Measurements from ENCODE around the gene C4orf50.
"Not testable (repeated sequence)": the region's sequence is repeated elsewhere in the genome, so short reads cannot be mapped to it uniquely, and the experiment has no call there.

The C4orf50 gene

DNA sequence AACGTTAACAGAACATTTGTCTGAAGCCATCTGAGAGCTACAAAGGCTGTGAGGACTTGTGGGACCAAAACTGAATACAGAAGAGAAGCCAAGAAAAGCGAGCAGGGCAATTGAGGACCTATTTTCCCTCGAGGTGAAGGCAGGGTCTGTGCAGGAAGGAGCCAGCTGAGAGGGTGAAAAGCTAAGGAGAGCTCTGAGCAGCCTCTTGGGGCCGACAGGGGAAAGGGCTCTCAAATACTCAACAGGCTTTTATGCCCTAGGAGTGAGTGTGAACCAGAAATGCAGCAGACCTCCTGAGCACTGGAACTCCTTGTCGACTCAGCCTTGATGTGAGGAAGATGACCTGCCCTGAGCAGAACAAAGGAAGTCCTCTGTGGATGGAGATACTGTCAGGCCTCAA is 54.2 kb downstream of the C4orf50 start:
- DNase-seq = no peak

DNA sequence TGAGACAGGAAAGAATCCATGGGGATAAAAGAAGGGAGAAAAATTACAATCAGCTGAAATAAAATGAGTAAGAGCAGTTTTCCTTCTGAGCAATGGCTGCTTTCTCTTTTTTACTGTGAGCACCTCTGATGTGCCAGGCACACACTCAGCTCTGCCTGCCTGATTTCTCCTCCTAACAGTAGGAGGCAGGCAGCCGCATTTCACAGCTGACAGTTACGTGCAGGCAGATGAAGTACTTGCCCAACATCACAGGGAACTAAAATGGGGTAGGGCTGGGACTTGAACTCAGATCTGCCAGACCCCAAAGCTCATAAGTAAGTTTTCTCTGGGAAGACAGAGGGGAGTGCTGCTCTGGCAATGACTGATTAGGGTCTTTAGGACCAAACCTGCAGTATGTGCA is 54.6 kb downstream of the C4orf50 start:
- no peak for DNase-seq

DNA sequence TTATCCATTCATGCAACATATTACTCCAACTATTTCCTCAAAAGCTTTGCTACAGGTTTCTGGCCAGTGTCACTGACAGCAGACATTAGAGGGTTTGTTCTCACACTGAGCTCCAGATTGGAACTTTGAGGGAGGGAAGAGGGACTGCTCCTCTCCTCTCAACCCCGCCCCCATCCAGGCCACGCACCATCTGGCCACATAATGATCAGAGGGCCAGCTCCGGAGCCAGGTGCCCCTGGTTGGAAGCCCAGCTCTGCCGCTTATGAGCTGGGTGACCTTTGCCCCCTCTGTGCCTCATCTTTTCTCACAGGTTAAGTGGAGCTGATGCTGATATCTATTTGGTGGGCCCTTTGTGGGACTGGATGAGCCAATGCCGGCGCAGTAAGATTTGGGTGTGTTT is 55.8 kb downstream of the C4orf50 start:
- no peak for DNase-seq

DNA sequence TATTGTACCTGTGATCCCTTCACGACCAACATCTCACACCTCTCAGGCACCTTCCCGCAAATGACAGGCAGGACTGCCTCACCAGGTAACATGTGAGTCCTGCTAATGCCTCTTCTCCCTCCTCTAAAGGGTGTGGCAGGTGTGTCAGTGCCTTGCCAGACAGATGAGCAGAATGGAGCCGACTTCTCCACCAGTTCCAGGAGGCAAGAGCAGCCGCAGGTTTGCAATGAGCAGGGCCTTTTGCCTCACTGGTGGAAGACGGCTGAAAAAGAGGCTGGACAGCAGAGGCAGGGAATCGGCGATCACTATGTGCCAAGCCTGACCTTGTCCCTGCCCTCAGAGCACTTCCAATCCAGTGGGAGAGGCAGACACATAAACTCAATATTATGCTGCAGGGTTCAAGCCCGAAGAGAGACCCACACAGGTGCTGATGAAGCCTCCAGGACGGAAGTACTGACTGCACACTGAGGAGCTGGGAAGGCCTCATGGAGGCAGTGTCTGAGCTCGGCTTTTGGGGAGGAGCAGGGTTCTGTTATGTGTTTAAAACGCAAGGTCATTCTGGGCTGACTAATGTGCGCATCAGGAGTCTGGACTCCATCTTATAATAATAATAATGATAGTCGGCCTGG is 57.9 kb downstream of the C4orf50 start:
- no peak for DNase-seq

DNA sequence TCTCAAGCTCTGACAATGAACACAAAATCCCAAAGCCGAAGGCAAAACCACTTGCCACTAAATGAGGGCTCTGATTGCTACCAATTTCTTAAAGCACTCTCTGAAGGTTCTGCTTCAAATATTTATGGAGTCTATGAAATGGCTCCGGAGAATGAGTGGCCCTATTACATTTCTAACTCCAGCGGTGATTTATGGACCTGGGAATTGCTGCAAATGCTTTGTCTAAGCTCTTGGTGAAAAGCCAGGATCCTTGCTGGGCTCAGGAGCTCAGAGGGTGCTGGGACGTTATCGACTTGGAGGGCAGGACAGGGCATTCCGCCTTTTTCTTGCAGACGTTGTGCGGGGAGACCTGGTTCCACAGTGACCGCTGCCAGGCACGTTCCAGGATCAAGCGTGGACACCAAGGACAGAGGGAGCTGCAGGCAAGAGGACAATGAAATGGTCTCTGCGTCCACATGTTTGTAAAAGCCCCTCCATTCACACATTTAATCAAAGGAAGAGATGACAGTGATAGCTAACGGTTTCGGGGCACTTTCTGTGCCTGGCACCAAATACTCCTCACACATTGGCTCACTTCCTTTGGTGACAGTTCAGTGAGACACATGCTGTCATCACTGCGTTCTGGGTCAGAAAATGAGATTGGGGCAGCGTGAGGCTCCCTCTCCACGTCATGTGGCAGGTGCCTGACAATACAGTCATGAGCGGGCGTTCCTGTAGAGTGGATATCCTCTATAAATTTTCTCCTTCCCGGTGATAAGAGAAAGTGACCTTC is 58.8 kb downstream of the C4orf50 start:
- DNase-seq = no peak

DNA sequence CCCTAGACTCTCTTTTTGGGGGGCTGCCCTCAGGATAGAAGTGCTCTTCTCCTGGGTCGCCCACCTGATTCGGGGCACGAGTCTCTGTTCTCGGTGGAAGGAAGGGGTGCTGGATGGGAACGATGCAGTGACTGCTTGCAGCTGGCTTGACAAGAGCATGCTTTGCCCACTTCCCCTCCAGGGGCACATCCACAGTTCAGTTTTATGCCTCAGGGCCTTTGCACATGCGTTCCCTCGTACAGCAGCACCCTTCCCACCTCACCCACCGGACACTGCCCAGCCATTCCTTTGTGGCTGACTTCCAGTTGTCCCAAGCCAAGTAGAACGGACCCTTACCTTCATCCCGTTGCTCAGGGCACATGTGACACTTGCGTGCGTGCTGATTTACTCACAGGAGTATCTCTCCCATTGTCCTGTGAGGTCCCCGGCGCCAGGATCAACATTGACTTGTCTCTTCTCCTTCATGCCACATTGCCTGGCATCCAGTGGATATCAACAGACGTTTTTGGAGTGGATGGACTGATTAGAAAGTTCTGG is 60.0 kb downstream of the C4orf50 start:
- no peak for DNase-seq

DNA sequence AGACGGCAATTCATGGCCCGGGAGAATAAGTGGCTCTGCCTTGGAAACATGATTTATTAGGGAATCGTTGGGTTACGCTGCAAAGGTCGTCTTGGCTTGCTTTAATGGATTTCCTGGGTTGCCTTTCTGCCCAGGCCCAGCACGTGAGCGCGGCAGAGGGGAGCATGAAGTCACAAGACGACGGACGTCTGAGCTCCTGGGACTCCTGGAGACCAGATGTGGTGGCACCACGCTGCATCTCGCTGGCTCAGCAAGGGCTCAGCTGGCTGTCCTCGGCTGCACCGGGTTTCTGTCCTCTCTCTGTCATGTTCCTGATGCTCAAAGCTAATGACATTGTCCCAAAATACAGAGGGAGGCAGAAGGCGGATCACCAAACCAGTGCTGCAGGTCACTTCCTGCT is 61.2 kb downstream of the C4orf50 start:
- DNase-seq = no peak

DNA sequence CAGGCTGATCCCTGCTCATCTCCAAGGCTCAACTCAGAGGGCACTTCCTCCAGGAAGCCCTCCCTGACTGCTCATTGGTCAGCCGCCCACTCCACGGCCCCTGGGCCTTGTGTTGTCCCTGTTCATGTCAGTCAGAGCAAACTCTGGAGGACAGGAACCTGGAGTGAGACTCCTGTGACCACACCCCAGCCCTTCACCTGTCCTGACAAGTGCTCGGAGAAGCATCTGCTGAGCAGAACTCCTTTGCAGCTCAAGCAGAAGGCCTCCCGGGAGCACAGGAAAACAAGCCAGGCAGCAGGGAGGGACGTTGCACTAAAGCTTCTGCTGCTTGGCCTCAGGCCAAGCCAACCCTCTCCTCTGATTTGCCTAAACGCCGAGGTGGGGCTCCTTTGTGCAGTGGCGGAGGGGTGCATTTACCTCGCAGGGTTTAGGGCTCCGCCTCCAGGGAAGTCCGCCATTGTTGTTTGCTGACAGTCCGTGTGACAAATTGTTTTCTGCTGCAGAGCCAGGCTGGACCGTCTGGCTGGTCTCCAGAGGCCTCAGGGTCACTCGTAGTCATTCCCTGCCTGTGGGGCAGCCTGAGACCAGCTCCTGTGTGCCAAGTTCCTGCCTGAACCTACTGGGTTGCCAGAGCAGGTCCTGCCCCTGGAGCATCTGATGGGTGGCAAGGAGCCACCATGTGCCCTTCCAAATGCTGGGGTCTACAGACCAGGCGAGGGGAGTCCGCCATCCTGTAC is 61.8 kb downstream of the C4orf50 start:
- DNase-seq = no peak

DNA sequence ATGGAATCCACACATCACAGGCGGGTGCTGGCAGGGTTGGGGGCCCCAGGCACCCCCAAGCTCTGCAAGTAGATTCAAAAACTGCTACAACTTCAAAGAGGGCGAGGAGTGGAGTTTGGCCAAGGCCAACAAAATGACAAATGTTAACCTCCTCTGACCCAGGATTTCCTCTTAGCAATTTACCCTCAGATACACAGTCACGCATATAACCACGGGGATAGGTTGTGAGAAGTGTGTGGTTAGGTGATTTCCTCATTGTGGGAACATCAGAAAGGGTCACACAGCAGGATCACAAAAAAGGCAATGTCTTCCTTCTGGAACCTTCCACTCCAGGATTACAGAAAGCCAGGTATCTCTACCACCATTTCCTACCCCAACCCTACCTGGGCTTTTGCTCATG is 62.4 kb downstream of the C4orf50 start:
- no peak for DNase-seq

DNA sequence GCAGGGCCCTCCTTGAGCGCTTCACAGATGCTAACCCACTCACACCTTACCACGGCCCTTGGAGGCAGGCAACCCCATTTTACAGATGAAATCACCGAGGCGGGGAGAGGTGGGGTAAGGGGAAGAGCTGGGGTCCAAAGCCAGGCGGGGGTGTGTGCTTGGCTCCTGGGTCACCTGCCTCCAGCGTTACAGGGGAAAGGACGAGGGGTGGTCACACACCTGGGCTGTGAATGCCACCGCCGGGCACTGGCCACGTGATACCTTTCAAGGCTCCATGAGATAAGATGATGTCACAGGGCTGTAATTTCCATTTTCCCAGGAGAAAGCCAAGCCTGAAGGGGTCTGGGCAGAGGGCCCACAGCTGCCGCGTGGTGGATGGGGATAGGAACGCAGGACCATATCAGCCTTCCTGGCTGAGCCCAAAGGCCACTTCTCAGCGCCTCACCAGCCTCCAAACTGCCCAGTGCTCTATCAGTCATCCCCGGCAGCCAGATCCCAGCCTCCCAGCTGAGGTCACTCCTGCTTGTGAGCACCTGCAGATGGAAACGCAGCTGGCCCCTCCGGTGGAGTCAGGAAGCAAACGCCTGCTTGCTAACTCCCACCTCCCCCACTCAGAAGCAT is 62.9 kb downstream of the C4orf50 start:
- DNase-seq = no peak

DNA sequence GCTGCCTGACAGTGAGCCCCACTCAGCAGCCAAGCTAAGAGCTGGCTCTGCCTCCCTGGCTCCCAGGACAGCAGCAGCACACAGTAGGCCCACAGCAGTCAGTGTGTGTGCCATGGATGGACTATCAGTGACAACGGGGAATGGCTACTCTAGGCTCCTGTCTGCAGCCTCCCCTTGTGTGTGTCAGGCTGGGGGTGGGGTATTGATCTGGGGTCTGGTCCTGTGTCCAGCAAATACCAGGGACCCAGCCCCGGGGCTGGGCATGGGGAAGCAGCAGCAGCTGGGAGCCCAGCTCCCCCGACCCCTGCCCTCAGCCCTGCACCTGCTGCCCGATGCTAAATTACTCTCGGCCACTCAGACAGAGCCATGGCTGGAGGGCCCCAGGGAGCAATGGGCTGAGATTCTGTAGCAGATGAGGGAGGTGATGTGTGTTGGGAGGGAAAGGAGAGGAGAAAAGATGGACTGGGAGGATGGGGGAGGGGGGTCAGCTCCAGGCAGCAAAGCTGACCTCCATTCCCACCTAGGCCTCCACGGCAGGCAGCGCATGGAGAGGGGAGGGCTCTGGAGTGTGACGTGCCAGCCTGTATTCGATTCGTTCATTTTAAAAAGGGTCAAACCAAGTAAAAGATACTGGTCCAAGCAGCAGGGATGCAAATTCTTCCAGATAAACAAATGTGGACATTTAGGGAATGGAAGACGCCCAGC is 64.0 kb downstream of the C4orf50 start:
- no peak for DNase-seq

DNA sequence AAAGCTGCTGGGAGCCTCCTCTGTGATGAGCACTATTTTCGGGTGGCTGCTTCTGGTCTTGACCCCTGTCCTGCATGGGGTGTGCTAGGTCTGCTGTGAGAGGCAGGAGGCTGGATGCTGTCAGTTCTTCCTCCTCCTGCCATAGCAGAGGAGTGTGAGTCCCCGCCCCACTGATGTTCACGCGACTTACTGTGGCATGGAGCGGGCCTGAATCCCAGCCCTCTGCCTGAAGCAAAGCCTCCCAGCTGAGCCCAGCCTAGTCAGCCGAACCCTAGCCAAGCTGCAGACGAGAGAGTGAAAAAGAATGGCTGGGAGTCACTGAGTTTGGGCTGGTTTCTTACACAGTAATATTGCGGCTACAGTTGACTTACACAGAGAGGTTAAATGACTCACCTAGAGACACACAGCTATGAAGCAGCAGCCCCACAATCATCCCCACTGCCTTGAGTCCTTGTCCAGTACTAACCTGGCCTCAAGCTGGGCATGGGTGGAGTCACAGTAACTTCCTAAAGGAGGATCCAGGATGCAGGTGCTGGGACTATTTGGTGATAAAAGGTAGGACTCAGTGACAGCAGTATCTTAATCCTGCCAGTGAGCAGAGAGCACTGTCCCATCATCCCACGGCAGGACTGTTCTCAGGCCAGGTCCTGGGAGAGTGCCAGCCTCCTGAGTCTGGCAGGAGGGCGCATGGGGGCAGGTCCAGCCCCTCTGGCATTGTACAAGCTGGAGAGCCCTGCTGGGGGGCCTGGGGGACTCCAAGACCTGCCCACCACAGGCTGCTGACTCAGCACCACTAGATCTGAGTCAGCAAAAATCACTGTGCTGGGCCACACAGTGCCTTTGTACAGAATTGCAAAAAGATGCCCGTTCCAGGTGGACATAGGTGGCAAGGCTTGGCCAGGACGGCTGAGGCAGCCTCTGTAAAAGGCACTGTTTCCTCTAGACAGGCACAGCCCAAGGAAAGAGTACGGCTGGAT is 65.0 kb downstream of the C4orf50 start:
- DNase-seq = no peak

DNA sequence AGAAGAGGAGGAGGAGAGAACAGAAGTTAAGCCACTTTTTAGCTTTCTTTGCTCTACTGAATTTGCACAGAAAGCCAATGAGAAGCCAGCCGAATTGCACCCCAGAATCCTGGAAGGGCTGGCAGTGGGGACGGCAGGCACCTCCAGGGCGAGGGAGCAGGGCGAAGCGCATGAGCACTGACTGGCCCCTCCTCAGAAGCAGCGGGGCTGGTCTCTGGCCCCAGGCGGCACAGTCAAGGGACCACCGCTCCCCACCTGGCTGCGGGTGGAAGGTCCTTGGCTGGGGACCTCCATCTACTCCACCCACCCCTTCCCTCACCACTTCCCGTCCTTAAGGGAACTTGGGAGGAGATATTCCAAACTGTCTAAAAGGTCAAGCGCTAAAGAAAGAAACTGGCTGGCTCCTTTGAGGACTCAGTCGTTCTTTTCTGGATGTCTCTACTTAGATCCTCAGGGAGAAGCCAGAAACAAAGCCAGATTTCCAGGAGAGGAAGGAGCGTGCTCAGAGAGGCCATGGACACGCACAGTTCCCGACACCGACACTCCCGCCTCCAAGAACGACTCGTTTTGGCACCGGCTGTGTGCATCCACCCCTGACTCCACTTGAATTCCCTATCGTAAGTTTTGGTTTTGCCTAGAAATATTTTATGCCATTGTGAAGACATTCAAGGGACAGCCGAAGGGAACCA is 65.8 kb downstream of the C4orf50 start:
- no peak for DNase-seq

DNA sequence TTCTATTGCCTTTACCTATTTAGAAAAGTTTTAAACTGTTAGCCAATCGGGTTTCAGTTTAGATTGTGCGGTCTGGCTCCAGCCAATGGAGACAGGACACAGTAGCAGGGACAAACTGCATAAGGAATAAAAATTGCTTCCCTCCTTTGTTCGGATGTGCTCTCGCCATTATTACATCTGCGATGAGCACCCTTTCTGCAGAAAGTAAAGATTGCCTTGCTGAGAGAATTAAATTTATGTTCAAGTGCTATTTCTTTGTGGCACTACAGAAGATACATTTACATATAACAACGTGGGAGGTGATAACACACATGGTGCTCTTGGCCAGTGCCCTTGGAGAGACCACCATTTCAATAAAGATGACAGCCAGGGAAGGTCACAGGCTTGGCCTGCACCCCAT is 71.6 kb downstream of the C4orf50 start:
- not testable (repeated sequence) for DNase-seq

DNA sequence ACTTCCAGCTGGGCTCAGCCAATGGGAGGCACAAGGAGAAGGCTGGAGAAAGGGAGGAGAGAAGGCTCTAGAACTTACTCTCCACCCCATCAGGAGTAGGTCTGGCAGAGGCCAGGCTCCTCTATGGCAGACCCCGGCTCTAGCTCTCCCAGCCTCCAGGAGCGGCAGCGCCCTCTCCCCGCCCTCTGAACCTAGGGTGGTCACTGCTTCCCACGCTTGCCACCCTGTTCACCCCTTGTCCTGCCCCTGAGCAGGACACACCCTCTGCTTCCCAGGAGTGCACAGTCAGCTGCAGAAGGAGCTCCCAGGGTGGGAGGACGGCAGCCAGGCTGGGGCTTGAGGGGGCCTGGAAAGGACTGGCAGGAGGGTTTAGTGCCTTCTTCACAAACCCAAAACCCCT is 72.3 kb downstream of the C4orf50 start:
- DNase-seq = no peak

DNA sequence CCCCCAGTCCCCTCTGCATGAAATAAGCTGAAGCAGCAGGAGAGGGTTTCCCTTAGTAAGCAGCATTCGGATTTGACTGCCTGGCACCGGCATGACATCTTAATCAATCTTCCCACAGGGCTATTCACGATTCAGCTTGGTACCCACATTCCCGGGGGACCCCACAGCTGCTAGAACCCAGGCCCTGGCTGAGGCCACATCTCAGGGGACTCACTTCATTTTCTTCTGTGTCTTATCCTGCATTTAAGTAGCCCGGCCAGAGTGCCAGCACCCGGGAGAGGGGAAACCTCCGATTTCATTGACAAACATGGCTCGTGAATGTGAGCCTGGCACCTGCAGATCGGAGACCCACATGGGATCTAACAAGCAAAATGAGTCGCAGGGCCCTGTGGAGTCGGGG is 73.1 kb downstream of the C4orf50 start:
- DNase-seq = no peak

DNA sequence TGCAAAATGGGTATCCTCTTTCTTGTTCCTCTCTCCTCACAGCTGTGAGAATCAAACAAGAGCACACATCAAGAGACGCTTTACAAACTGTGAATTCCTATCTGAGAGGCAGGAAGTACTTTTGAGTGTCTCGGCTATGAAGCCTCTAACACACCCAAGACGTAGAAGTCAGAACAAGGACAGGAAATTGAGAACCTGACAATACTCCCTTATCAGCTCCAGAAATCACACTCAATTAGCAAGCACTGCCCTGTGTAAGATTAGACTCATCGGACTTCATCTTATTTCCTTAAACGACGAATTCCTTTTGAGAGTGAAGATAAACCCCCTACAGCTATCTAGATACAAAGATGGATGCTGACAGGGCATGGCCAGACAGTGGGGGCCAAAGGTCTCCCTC is 74.7 kb downstream of the C4orf50 start:
- DNase-seq = no peak

DNA sequence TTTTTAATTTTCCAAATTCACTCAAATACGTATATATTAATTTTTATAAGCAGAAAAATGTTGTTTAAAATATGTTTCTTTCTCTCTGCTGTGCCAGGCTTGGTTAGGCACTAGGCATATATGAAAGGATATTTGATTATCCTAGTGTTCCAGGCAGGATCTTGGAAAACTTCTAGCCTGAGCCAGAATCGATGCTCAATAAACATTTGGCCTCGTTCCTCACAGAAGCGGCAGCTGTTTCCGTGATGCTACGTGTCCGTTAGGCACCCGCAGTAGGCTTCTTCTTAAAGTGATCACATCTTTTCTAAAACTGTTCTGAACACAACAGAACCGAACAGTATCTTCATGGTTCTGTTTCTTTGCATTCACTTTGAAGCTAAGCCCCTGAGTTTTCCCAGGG is 75.3 kb downstream of the C4orf50 start:
- no peak for DNase-seq

DNA sequence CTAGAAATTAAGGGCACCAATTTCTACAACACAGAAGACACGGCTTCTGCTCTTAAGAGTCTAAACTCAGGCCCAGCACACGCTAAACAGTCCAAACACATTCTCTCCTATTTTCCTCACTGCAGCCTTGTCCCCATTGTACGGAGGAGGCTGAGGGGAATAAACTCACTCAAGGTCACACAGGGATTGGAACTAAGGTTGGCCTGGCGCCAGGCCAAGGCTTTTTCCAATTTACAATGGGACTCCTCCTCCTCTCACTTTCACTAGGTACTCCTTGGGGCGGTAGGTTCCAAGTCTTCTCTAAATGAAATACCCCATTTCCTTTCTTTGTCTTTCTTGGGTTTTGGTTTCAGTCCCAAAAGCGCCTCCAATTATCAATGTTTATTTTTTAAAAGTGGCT is 76.6 kb downstream of the C4orf50 start:
- DNase-seq = no peak

DNA sequence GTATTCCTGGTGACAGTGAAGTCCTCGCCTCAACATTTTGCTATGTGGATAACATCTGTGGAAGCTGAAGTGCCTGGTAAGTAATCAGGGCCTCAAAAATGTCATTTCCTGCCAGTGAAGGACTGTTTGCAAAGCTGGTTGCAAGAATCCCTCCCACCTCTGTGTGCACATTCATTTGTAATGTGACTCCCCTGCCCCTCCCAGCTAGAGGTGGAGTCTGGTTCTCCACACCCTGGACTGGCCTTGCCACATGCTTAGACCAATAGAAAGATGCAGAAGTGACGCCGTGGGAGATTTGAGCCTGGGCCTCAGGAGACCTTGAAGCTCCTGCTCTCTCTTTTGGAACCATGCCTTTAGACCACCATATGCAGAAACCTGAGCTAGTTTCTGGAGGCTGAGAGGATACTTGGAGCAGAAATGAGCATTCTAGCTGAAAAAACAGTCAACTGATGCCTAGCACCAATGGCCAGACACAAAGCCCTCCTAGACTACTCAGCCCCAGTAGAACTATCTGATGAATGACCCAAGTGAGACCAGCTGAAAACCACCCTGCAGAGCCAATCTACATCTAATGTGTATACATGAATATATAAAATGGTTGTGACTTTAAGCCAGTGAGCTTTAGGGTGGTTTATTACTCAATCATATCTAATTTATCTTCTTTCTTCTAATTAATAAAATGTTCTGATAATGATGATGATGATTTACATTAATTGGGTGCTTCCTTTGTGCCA is 77.6 kb downstream of the C4orf50 start:
- no peak for DNase-seq

Data from CD4-positive, alpha-beta T cell treated with Interleukin-17A for 4 hours (primary cell).